DND-41 (cell line): ENCODE data around the gene MYG1.

Experiments used
- ATAC-seq: fragments of 200-7000 bp; cut with Tn5 transposase; 3 replicates; pipeline ENCODE4 v1.9.1; 2021; ENCODE audit warnings: low read depth; ENCODE audit not compliant: insufficient read depth
- DNase-seq: peaks from one replicate; pipeline ENCODE4 v3.0.0-alpha.2; 2020
- H2AFZ ChIP-seq: 2 replicates; pipeline ENCODE4 v1.6.0; 2012; ENCODE audit warnings: low read depth, low read length
- H3K27ac ChIP-seq: 2 replicates; pipeline ENCODE4 v1.5.1; 2012; ENCODE audit warnings: low read length, inconsistent platforms
- H3K27me3 ChIP-seq: fragments of 200-600 bp; sonication (generic); 2 replicates; pipeline ENCODE4 v1.6.0; 2012; ENCODE audit warnings: low read length, mild to moderate bottlenecking, inconsistent platforms; ENCODE audit not compliant: insufficient read depth, poor library complexity
- H3K36me3 ChIP-seq: 2 replicates; pipeline ENCODE4 v1.5.1; 2012; ENCODE audit warnings: low read length, inconsistent platforms; ENCODE audit not compliant: insufficient read depth
- H3K4me1 ChIP-seq: 2 replicates; pipeline ENCODE4 v1.5.1; 2012; ENCODE audit warnings: mild to moderate bottlenecking, low read length; ENCODE audit not compliant: insufficient read depth
- H3K4me2 ChIP-seq: 2 replicates; pipeline ENCODE4 v1.6.0; 2012; ENCODE audit warnings: mild to moderate bottlenecking, moderate library complexity, low read length, inconsistent platforms; ENCODE audit not compliant: insufficient read depth
- H3K4me3 ChIP-seq, 2 experiments: fragments of 200-600 bp in 1 of 2; shearing (Covaris generic) in 1 of 2; 2 replicates each; pipeline ENCODE4 v1.5.1; 2012 to 2016; ENCODE audit warnings: inconsistent platforms in 2 of 2, low read length in 2 of 2, mild to moderate bottlenecking in 2 of 2, low read depth in 1 of 2, moderate library complexity in 1 of 2
- H3K79me2 ChIP-seq: 2 replicates; pipeline ENCODE4 v1.6.0; 2012; ENCODE audit warnings: low read length, inconsistent platforms; ENCODE audit not compliant: insufficient read depth
- H3K9ac ChIP-seq: 2 replicates; pipeline ENCODE4 v1.6.0; 2012; ENCODE audit warnings: low read depth, mild to moderate bottlenecking, inconsistent platforms, low read length, moderate library complexity
- H3K9me3 ChIP-seq: 2 replicates; pipeline ENCODE4 v1.5.1; 2012; ENCODE audit warnings: low read length, moderate library complexity, mild to moderate bottlenecking, inconsistent platforms; ENCODE audit not compliant: insufficient read depth, severe bottlenecking
- H4K20me1 ChIP-seq: 2 replicates; pipeline ENCODE4 v1.6.0; 2012; ENCODE audit warnings: low read length; ENCODE audit not compliant: insufficient read depth
- CTCF ChIP-seq: IDR thresholded peaks from 2 replicates; pipeline ENCODE4 v1.5.1; 2012; ENCODE audit warnings: borderline replicate concordance, low read length, moderate library complexity, mild to moderate bottlenecking; ENCODE audit not compliant: poor library complexity, severe bottlenecking; ENCODE audit errors: extremely low read depth
- EZH2 ChIP-seq: IDR thresholded peaks from 3 replicates; pipeline ENCODE4 v1.6.1; 2012; ENCODE audit warnings: borderline replicate concordance, low read depth, mild to moderate bottlenecking, moderate library complexity, low read length, inconsistent platforms; ENCODE audit not compliant: severe bottlenecking

The MYG1 gene

DNA sequence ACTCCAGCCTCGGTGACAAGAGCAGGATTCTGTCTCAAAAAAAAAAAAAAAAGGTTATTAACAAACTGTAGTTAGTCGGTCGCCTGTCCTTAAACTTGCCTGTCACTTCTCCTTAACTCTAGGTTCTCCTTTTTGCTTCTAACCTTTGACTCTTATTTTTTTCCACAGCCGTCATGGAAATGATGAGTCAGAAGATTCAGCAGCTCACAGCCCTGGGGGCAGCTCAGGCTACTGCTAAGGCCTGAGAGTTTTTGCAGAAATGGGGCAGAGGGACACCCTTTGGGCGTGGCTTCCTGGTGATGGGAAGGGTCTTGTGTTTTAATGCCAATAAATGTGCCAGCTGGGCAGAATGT, 418 bp upstream of the MYG1 start:
- ATAC-seq (no peak), DNase-seq (no peak)
- no peak for TF ChIP-seq EZH2
- no peak for TF ChIP-seq CTCF
- Histone ChIP-seq H3K27ac (no peak overlapping the region), H3K36me3 (peaks cover 50% of the 10 kb centered on the region), H3K4me2 (peak overlapping the region; percentile 97), H3K9me3 (no peaks in the 10 kb centered on the region), H3K27me3 (no peaks in the 10 kb centered on the region), H3K79me2 (peaks cover 61% of the 10 kb centered on the region), H2AFZ (no peak overlapping the region; the same call in 1 of the 2 replicates), H4K20me1 (peaks cover 3% of the 10 kb centered on the region; the same call in 1 of the 2 replicates), H3K4me1 (peaks cover 81% of the 10 kb centered on the region), H3K4me3 (peak overlapping the region in 1 of 2 experiments; percentile 74; a peak in 3 of 4 replicates), H3K9ac (peak overlapping the region; percentile 69)

DNA sequence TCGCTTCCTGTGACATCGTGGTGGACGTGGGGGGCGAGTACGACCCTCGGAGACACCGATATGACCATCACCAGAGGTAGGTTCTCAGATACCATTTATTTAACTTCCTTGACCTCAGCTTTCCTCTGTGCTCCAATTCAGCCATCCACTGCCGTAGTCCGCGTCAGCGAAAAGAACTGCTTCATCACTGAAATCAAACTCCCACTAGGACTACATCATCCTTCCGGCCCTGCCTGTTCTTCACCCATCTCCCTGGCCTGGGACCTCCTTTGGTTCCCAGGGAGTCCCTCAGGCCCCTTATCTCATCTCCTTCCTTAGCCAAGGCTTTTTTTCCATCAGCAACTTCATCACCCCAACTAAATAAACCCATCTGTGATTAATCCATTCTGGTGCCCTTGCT, 692 bp downstream of the MYG1 start:
- H3K4me2 ChIP-seq: peak overlapping the region; percentile 97
- TF ChIP-seq EZH2 (no peak), CTCF (no peak)
- H3K4me1 ChIP-seq: peaks cover 71% of the 10 kb centered on the region
- H3K27me3 ChIP-seq: no peaks in the 10 kb centered on the region
- peak overlapping the region; percentile 69 for H3K9ac ChIP-seq
- peak overlapping the region; percentile 38 to 74; a peak in 3 of 4 replicates for H3K4me3 ChIP-seq
- peaks cover 51% of the 10 kb centered on the region for H3K36me3 ChIP-seq
- no peak for ATAC-seq
- peak overlapping the region; percentile 67 for H3K27ac ChIP-seq
- H2AFZ ChIP-seq: peak overlapping the region; percentile 81
- peaks cover 61% of the 10 kb centered on the region for H3K79me2 ChIP-seq
- H3K9me3 ChIP-seq: no peaks in the 10 kb centered on the region
- no peak for DNase-seq
- peaks cover 3% of the 10 kb centered on the region; the same call in 1 of the 2 replicates for H4K20me1 ChIP-seq

- no peak overlapping the region for H3K27ac ChIP-seq
- no peaks in the 10 kb centered on the region for H3K27me3 ChIP-seq
- no peak for DNase-seq
- peaks cover 61% of the 10 kb centered on the region for H3K36me3 ChIP-seq
- H3K9ac ChIP-seq: no peak overlapping the region
- H3K79me2 ChIP-seq: peaks cover 39% of the 10 kb centered on the region
- peak overlapping the region; percentile 41; the same call in 1 of the 2 replicates for H3K4me2 ChIP-seq
- no peak overlapping the region for H3K4me3 ChIP-seq
- H4K20me1 ChIP-seq: peaks cover 9% of the 10 kb centered on the region
- no peak for TF ChIP-seq CTCF
- no peak for TF ChIP-seq EZH2
- H3K4me1 ChIP-seq: peaks cover 48% of the 10 kb centered on the region
- H2AFZ ChIP-seq: no peak overlapping the region
- no peak for ATAC-seq
- H3K9me3 ChIP-seq: no peaks in the 10 kb centered on the region
These were observed 3.4 kb downstream of the MYG1 start for GRCh38 chr12:53302903-53303302.

- H3K27ac ChIP-seq: no peak overlapping the region
- H3K9ac ChIP-seq: no peak overlapping the region
- H3K36me3 ChIP-seq: peaks cover 74% of the 10 kb centered on the region
- ATAC-seq (no peak), DNase-seq (no peak)
- H2AFZ ChIP-seq: no peak overlapping the region
- no peaks in the 10 kb centered on the region for H3K27me3 ChIP-seq
- peaks cover 17% of the 10 kb centered on the region; the same call in 1 of the 2 replicates for H3K79me2 ChIP-seq
- H3K9me3 ChIP-seq: no peaks in the 10 kb centered on the region
- H3K4me1 ChIP-seq: peaks cover 16% of the 10 kb centered on the region
- no peak overlapping the region for H3K4me2 ChIP-seq
- no peak for TF ChIP-seq EZH2
- no peak for TF ChIP-seq CTCF
- peaks cover 6% of the 10 kb centered on the region for H4K20me1 ChIP-seq
- H3K4me3 ChIP-seq: no peak overlapping the region
These were observed 7.3 kb downstream of the MYG1 start for GRCh38 chr12:53306826-53307225.
